ENCODE data around the gene SIK3.
"Not testable (repeated sequence)": the region's sequence is repeated elsewhere in the genome, so short reads cannot be mapped to it uniquely, and the experiment has no call there.

Gene SIK3
- 84.3 to 118 (median 115) reads per million in 4 donors for total RNA-seq

GRCh38 chr11:117098269-117099232, at the start of gene SIK3:
Gene SIK3, minus strand, starts transcription at chr11:117098428. Its CDS starts 13 bp downstream, at chr11:117098415.
- DNase-seq, result peak; percentile 89 to 97 (median 94)

- no peak for DNase-seq
These were observed 48.3 kb upstream of the SIK3 start for GRCh38 chr11:117146521-117146920.

GRCh38 chr11:117145393-117145761, 47.1 kb upstream of the SIK3 start:
- peak in 2 of 5 donors; percentile 15 to 21 for DNase-seq

GRCh38 chr11:117144477-117145392, 46.5 kb upstream of the SIK3 start:
- peak in 4 of 5 donors; percentile 10 to 30 (median 18) for DNase-seq

- peak; percentile 90 to 95 (median 93) for DNase-seq
These were observed 45.7 kb upstream of the SIK3 start, which contains the start of gene PAFAH1B2 for GRCh38 chr11:117143871-117144476. Gene PAFAH1B2, plus strand, starts transcription at chr11:117144287. Its CDS starts 8,161 bp downstream, at chr11:117152448.

GRCh38 chr11:117143390-117143789, 45.2 kb upstream of the SIK3 start:
- DNase-seq, result peak in 1 of 5 donors; percentile 24

GRCh38 chr11:117137223-117138086, 39.2 kb upstream of the SIK3 start:
- not testable (repeated sequence) for DNase-seq

- DNase-seq, result not testable (repeated sequence)
These were observed 36.8 kb upstream of the SIK3 start for GRCh38 chr11:117134979-117135378.

- no peak for DNase-seq
These were observed 36.2 kb upstream of the SIK3 start for GRCh38 chr11:117134431-117134830.

GRCh38 chr11:117130879-117131278, 32.7 kb upstream of the SIK3 start:
- no peak for DNase-seq

GRCh38 chr11:117130396-117130795, 32.2 kb upstream of the SIK3 start:
- not testable (repeated sequence) for DNase-seq

GRCh38 chr11:117128289-117128688, 30.1 kb upstream of the SIK3 start:
- no peak for DNase-seq

GRCh38 chr11:117127171-117127901, 29.1 kb upstream of the SIK3 start:
- DNase-seq, result no peak

- no peak for DNase-seq
These were observed 28.2 kb upstream of the SIK3 start for GRCh38 chr11:117126223-117126965.

- no peak for DNase-seq
These were observed 24.3 kb upstream of the SIK3 start for GRCh38 chr11:117122556-117122955.

- DNase-seq, result no peak
These were observed 22.9 kb upstream of the SIK3 start for GRCh38 chr11:117121176-117121575.

- no peak for DNase-seq
These were observed 19.5 kb upstream of the SIK3 start for GRCh38 chr11:117117681-117118080.

- not testable (repeated sequence) for DNase-seq
These were observed 14.7 kb upstream of the SIK3 start for GRCh38 chr11:117112939-117113338.

- DNase-seq, result not testable (repeated sequence)
These were observed 14.3 kb upstream of the SIK3 start for GRCh38 chr11:117112497-117112896.
